Measurements from ENCODE around the gene FBXW8. TPM values are rescaled to one million over a fixed set of nuclear protein-coding genes. Genes with fewer than 3 reads are reported as not detected.

FBXW8 gene
- total RNA-seq, 1 experiment from 2014 or later, result 24.2 TPM

DNA sequence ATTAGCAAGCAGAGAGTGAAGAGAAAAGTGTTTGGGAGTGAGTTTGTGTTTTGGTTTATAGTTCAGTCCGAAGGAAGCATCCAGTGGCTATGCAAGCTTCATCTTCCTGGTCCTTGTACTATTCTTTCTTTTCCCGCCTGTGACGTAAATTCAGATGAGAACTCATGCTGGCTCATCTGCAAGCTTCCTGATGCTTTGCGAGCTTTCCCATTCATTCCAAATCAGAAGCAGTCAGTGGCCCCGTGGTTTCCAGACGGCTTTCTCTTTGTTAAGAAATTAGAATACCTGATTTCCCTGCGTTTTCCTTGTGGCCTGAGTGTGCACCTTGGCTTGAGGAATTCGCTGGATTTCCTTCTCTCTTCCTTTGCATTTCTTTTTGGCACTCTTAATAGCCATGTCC lies 99.0 kb downstream of the FBXW8 start:
- intact Hi-C loops (cut with micrococcal nuclease), result no loop called here
- Mint-ChIP-seq H3K27me3 (ENCODE audit: insufficient read depth, unreplicated experiment) (no peaks in the 10 kb centered on the region), H3K27ac (ENCODE audit: low read depth, unreplicated experiment) (no peak overlapping the region), H3K36me3 (ENCODE audit: insufficient read depth, unreplicated experiment) (peaks cover 65% of the 10 kb centered on the region), H3K9me3 (ENCODE audit: unreplicated experiment) (peaks cover 5% of the 10 kb centered on the region), H3K4me1 (ENCODE audit: insufficient read depth, unreplicated experiment) (no peaks in the 10 kb centered on the region), H3K4me3 (ENCODE audit: unreplicated experiment) (no peak overlapping the region)
- ChIA-PET CTCF (interaction anchor here (0.6 to 1.4 kb wide), 2 partner anchors 17 to 110 kb away, joined by 3 to 5 read pairs; no protein-coding TSS in a partner anchor), POLR2A (no interaction called here)
- BruUV-seq (replicated peaks), result no TSS peak
- TF ChIP-seq, protein P1, sequence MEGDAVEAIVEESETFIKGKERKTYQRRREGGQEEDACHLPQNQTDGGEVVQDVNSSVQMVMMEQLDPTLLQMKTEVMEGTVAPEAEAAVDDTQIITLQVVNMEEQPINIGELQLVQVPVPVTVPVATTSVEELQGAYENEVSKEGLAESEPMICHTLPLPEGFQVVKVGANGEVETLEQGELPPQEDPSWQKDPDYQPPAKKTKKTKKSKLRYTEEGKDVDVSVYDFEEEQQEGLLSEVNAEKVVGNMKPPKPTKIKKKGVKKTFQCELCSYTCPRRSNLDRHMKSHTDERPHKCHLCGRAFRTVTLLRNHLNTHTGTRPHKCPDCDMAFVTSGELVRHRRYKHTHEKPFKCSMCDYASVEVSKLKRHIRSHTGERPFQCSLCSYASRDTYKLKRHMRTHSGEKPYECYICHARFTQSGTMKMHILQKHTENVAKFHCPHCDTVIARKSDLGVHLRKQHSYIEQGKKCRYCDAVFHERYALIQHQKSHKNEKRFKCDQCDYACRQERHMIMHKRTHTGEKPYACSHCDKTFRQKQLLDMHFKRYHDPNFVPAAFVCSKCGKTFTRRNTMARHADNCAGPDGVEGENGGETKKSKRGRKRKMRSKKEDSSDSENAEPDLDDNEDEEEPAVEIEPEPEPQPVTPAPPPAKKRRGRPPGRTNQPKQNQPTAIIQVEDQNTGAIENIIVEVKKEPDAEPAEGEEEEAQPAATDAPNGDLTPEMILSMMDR (IDR thresholded peaks at IDR 0.05; ENCODE audit: unreplicated experiment), result no peak
- no peak for DNase-seq (ENCODE audit: unreplicated experiment)

DNA sequence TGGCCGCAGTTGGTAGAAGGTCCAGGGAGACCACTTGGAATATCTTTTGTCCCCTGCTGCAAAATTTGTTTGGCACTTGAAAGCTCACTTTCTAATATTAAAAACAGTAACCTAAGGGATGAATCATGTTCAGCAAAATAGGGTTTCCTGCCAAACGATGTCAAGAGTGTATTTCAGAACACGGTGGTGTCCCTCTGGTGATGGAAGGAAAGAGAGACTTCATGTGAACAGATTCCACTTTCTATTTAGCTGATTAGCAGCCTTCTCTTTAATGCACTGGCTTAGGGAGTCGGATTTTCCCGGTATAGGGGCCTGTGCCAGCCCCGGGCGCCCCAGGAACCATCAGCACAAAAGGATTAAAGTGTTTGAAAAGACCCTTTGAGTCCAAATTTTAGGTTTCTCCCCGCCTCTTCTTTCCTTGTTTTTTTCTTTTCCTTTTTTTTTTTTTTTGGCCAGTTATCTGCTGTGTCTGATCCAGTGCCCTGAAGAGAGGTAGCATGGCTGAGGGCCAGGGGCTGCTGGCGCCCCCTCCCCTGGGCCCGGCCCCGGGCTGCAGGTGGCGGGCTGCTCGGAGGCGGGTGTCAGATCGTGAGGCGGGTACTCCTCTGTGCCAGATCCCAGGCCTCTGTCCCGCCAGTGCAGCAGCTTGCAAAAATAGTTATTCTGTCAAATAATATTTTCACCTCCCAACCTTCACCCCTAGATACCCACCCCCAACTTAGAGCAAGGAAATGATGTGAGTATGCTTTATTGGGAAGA lies 100.1 kb downstream of the FBXW8 start:
- no peaks in the 10 kb centered on the region for H3K4me1 Mint-ChIP-seq (ENCODE audit: insufficient read depth, unreplicated experiment)
- CTCF ChIA-PET, result interaction anchor here (0.6 to 1.4 kb wide), 3 partner anchors 10 to 301 kb away, joined by 3 read pairs; no protein-coding TSS in a partner anchor
- intact Hi-C loops (cut with micrococcal nuclease), result no loop called here
- peaks cover 65% of the 10 kb centered on the region for H3K36me3 Mint-ChIP-seq (ENCODE audit: insufficient read depth, unreplicated experiment)
- H3K27me3 Mint-ChIP-seq (ENCODE audit: insufficient read depth, unreplicated experiment), result no peaks in the 10 kb centered on the region
- no peak overlapping the region for H3K4me3 Mint-ChIP-seq (ENCODE audit: unreplicated experiment)
- TF ChIP-seq, protein P1 (IDR thresholded peaks at IDR 0.05; ENCODE audit: unreplicated experiment), result no peak
- no TSS peak for BruUV-seq (replicated peaks)
- H3K27ac Mint-ChIP-seq (ENCODE audit: low read depth, unreplicated experiment), result peak overlapping the region; percentile 9
- H3K9me3 Mint-ChIP-seq (ENCODE audit: unreplicated experiment), result peaks cover 5% of the 10 kb centered on the region
- DNase-seq (ENCODE audit: unreplicated experiment), result no peak
- POLR2A ChIA-PET, result interaction anchor here (0.7 to 1.0 kb wide), 2 partner anchors 12 to 19 kb away, joined by 4 read pairs; no protein-coding TSS in a partner anchor

GRCh38 chr12:117011988-117012805 lies 101.4 kb downstream of the FBXW8 start:
- Mint-ChIP-seq H3K36me3 (ENCODE audit: insufficient read depth, unreplicated experiment) (peaks cover 76% of the 10 kb centered on the region), H3K4me1 (ENCODE audit: insufficient read depth, unreplicated experiment) (no peaks in the 10 kb centered on the region), H3K4me3 (ENCODE audit: unreplicated experiment) (no peak overlapping the region), H3K27ac (ENCODE audit: low read depth, unreplicated experiment) (no peak overlapping the region), H3K9me3 (ENCODE audit: unreplicated experiment) (peaks cover 5% of the 10 kb centered on the region), H3K27me3 (ENCODE audit: insufficient read depth, unreplicated experiment) (no peaks in the 10 kb centered on the region)
- no TSS peak for BruUV-seq (replicated peaks)
- TF ChIP-seq, protein P1 (IDR thresholded peaks at IDR 0.05; ENCODE audit: unreplicated experiment), result no peak
- ChIA-PET CTCF (interaction anchor here (1.2 to 4.5 kb wide), 2 partner anchors 12 to 107 kb away, joined by 3 to 27 read pairs; no protein-coding TSS in a partner anchor), POLR2A (interaction anchor here (0.5 to 1.0 kb wide), 3 partner anchors 11 to 1047 kb away, joined by 4 read pairs; no protein-coding TSS in a partner anchor)
- intact Hi-C loops (cut with micrococcal nuclease), result no loop called here
- DNase-seq (ENCODE audit: unreplicated experiment), result no peak

GRCh38 chr12:117013726-117014125 lies 103.0 kb downstream of the FBXW8 start:
- H3K4me1 Mint-ChIP-seq (ENCODE audit: insufficient read depth, unreplicated experiment), result no peaks in the 10 kb centered on the region
- H3K27ac Mint-ChIP-seq (ENCODE audit: low read depth, unreplicated experiment), result no peak overlapping the region
- DNase-seq (ENCODE audit: unreplicated experiment), result no peak
- H3K36me3 Mint-ChIP-seq (ENCODE audit: insufficient read depth, unreplicated experiment), result peaks cover 73% of the 10 kb centered on the region
- H3K9me3 Mint-ChIP-seq (ENCODE audit: unreplicated experiment), result peaks cover 5% of the 10 kb centered on the region
- TF ChIP-seq, protein P1 (IDR thresholded peaks at IDR 0.05; ENCODE audit: unreplicated experiment), result no peak
- ChIA-PET POLR2A (no interaction called here), CTCF (interaction anchor here (0.6 to 4.5 kb wide), 4 partner anchors 11 to 1055 kb away, joined by 3 to 27 read pairs (median 4); no protein-coding TSS in a partner anchor)
- intact Hi-C loops (cut with micrococcal nuclease), result no loop called here
- H3K4me3 Mint-ChIP-seq (ENCODE audit: unreplicated experiment), result no peak overlapping the region
- H3K27me3 Mint-ChIP-seq (ENCODE audit: insufficient read depth, unreplicated experiment), result no peaks in the 10 kb centered on the region
- no TSS peak for BruUV-seq (replicated peaks)

Measured in MCF 10A (cell line).